ENCODE results near the gene AKT2.

Gene AKT2

DNA sequence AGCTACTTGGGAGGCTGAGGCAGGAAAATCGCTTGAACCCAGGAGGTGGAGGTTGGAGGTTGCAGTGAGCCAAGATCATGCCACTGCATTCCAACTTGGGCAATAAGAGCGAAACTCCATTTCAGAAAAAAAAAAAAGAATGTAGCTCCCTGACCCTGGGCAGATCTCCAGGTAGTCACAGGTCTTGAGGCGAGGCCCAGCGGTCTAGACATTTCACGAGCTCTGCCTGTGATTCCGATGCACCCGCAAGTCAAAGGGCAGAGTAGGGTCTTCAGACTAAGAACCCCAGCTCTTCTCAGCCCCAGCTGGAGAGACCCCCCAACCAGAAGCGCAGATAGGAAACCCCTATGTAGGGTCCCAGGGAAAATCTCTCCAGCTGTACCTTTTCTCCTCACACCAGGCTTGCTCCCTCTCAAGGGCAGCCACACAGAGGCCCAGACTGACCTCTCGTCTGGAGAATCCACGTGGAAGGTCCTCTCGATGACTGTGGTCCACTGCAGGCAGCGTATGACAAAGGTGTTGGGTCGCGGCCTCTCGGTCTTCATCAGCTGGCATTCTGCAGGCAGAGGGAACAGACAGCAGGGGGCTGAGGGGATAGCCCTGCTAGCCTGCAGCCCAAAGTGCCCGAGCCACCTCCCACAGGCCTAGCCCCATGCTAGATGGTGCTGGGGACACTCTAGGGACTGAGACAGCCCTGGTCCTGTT lies 30.3 kb downstream of the AKT2 start:
- H3K4me3 ChIP-seq (ENCODE audit: low read depth, low read length) = no peak overlapping the region
- no peak for DNase-seq (ENCODE audit: low read depth)
- no peak for TF ChIP-seq MYC (IDR thresholded peaks at IDR 0.05; ENCODE audit: low read depth, low read length)
- no peak for TF ChIP-seq MAX (IDR thresholded peaks at IDR 0.05; ENCODE audit: low read depth, low read length)
- TF ChIP-seq, protein P1, sequence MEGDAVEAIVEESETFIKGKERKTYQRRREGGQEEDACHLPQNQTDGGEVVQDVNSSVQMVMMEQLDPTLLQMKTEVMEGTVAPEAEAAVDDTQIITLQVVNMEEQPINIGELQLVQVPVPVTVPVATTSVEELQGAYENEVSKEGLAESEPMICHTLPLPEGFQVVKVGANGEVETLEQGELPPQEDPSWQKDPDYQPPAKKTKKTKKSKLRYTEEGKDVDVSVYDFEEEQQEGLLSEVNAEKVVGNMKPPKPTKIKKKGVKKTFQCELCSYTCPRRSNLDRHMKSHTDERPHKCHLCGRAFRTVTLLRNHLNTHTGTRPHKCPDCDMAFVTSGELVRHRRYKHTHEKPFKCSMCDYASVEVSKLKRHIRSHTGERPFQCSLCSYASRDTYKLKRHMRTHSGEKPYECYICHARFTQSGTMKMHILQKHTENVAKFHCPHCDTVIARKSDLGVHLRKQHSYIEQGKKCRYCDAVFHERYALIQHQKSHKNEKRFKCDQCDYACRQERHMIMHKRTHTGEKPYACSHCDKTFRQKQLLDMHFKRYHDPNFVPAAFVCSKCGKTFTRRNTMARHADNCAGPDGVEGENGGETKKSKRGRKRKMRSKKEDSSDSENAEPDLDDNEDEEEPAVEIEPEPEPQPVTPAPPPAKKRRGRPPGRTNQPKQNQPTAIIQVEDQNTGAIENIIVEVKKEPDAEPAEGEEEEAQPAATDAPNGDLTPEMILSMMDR (IDR thresholded peaks at IDR 0.05; ENCODE audit: low read depth, low read length) = no peak
- TF ChIP-seq POLR2A (IDR thresholded peaks at IDR 0.05; ENCODE audit: extremely low read depth, insufficient read length) = no peak

DNA sequence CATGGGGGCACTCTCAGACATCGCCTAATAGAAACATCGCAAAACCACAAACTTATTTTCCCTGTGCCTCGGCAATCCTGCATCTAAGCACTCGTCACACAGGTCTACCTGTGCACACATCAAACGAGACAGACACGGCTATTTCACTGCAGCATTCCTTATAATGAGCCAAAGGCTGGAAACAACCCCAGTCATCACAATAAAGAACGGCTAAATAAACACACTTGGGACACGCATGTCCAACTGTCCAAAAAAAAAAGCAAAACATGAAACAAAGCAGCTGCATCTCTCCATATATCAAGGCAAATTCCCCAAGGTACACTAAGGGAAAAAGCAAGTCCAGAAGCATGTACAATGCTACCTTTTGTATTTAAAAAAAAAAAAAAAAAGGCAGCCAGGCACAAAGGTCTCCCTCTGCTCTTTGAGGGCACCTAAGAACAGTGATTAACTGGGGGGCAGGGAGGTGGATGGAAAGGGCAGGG lies 31.5 kb downstream of the AKT2 start:
- DNase-seq (ENCODE audit: low read depth) = no peak
- no peak overlapping the region for H3K4me3 ChIP-seq (ENCODE audit: low read depth, low read length)
- TF ChIP-seq, protein P1 (IDR thresholded peaks at IDR 0.05; ENCODE audit: low read depth, low read length) = no peak
- no peak for TF ChIP-seq POLR2A (IDR thresholded peaks at IDR 0.05; ENCODE audit: extremely low read depth, insufficient read length)

DNA sequence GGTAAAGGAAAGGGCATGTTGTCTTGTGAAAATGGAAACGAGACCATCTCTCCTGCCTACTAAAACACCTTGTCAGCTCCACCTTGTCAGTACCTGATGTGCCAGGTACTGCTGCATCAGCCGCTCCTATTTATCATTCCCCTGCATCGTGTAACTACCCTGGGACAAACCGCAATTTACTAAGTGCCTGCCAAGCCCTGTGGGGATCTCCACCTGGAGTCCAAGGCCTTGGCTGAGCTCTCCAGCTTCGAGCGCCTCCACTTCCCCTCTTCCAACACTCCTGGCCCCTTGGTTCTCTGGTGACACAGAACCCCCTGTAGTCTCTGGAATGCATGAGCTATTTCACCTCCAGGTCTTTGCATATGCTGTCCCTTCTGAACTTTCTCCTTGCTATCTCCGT lies 32.8 kb downstream of the AKT2 start:
- no peak for TF ChIP-seq POLR2A (IDR thresholded peaks at IDR 0.05; ENCODE audit: extremely low read depth, insufficient read length)
- TF ChIP-seq MAX (IDR thresholded peaks at IDR 0.05; ENCODE audit: low read depth, low read length) = no peak
- TF ChIP-seq, protein P1 (IDR thresholded peaks at IDR 0.05; ENCODE audit: low read depth, low read length) = no peak
- no peak for TF ChIP-seq MYC (IDR thresholded peaks at IDR 0.05; ENCODE audit: low read depth, low read length)
- DNase-seq (ENCODE audit: low read depth) = no peak
- H3K4me3 ChIP-seq (ENCODE audit: low read depth, low read length) = no peak overlapping the region

- DNase-seq (ENCODE audit: low read depth) = no peak
- TF ChIP-seq POLR2A (IDR thresholded peaks at IDR 0.05; ENCODE audit: extremely low read depth, insufficient read length) = no peak
- TF ChIP-seq MAX (IDR thresholded peaks at IDR 0.05; ENCODE audit: low read depth, low read length) = no peak
- H3K4me3 ChIP-seq (ENCODE audit: low read depth, low read length) = no peak overlapping the region
Measured at GRCh38 chr19:40251991-40252390, 33.2 kb downstream of the AKT2 start.

DNA sequence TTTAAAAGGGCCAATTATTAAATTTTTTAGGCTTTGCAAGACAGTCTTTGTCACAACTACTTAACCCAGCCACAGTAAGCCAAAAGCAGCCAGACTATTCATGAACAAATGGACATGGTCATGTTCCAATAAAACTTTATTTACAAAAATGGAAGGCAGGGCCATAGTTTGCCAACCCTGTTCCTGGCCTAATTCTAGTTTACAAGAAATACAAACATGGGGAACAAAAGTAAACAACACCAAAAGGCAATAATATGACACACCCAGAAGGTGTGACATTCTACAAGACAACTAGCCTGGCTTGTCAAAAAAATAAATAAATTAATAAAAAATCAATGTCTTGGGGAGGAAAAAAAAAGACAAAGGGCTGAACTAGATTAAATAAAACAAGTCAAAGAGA lies 33.9 kb downstream of the AKT2 start:
- DNase-seq (ENCODE audit: low read depth) = no peak
- TF ChIP-seq, protein P1 (IDR thresholded peaks at IDR 0.05; ENCODE audit: low read depth, low read length) = no peak
- TF ChIP-seq POLR2A (IDR thresholded peaks at IDR 0.05; ENCODE audit: extremely low read depth, insufficient read length) (no peak), MAX (IDR thresholded peaks at IDR 0.05; ENCODE audit: low read depth, low read length) (no peak), MYC (IDR thresholded peaks at IDR 0.05; ENCODE audit: low read depth, low read length) (no peak)
- no peak overlapping the region for H3K4me3 ChIP-seq (ENCODE audit: low read depth, low read length)

- TF ChIP-seq POLR2A (IDR thresholded peaks at IDR 0.05; ENCODE audit: extremely low read depth, insufficient read length) (no peak), MYC (IDR thresholded peaks at IDR 0.05; ENCODE audit: low read depth, low read length) (no peak)
- TF ChIP-seq, protein P1 (IDR thresholded peaks at IDR 0.05; ENCODE audit: low read depth, low read length) = no peak
- H3K4me3 ChIP-seq (ENCODE audit: low read depth, low read length) = no peak overlapping the region
- DNase-seq (ENCODE audit: low read depth) = no peak
Measured at GRCh38 chr19:40249781-40250180, 35.4 kb downstream of the AKT2 start.

Data from NB4 (cell line).